Measurements from ENCODE around the gene SGO2.
"Not testable (repeated sequence)": the region's sequence is repeated elsewhere in the genome, so short reads cannot be mapped to it uniquely, and the experiment has no call there.

SGO2 gene

GRCh38 chr2:200618590-200619021 is 92.6 kb downstream of the SGO2 start:
- no peaks in the 10 kb centered on the region for H3K27me3 ChIP-seq
- no peak overlapping the region for H3K4me3 ChIP-seq
- no peak for TF ChIP-seq Cebpa-rat (IDR thresholded peaks at IDR 0.05)
- no peaks in the 10 kb centered on the region for H4K20me1 ChIP-seq
- H3K36me3 ChIP-seq = no peaks in the 10 kb centered on the region
- H3K9ac ChIP-seq = peak overlapping the region in 2 of 11 experiments; percentile 31 to 43; a peak in 3 of 22 replicates
- H3K4me1 ChIP-seq = peaks cover 36 to 59% (median 51%) of the 10 kb centered on the region in 10 experiments
- H3K27ac ChIP-seq = peak overlapping the region in 3 of 11 experiments; percentile 5 to 38 (median 10); a peak in 3 of 22 replicates
- peak overlapping the region; percentile 6 to 62 (median 24); a peak in 14 of 22 replicates for H3K4me2 ChIP-seq
- H3K9me3 ChIP-seq (replicated peaks in 1 of 11) = no peaks in the 10 kb centered on the region

DNA sequence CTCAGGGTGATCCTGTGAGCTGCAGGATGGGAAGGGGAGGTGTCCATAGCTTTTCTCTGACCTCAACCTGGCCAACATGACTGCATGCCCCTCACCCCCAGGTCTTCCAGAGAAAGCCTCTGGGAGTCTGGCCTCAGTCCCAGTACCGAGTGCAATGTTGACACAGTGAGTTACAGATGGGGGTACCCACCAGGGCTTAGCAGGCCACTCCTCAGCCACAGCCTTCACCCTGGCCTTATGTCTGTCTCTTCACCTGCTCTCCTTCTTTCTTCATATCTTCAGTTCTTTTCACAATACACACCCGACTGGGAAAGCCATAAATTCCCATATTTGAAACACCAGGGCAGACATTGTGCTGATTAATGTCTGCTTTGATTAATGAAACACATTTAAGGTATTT is 93.3 kb downstream of the SGO2 start:
- no peaks in the 10 kb centered on the region for H3K27me3 ChIP-seq
- H3K27ac ChIP-seq = 0 out of 22 replicates have a peak overlapping the region, but pooled peaks of 1 of the 11 experiments have one; percentile 5
- H3K4me1 ChIP-seq = peaks cover 36 to 65% (median 51%) of the 10 kb centered on the region in 10 experiments
- H3K9ac ChIP-seq = no peak overlapping the region
- no peak overlapping the region for H3K4me3 ChIP-seq
- H3K9me3 ChIP-seq (replicated peaks in 1 of 11) = no peaks in the 10 kb centered on the region
- H4K20me1 ChIP-seq = no peaks in the 10 kb centered on the region
- H3K4me2 ChIP-seq = peak overlapping the region in 10 of 11 experiments; percentile 6 to 62 (median 32); a peak in 13 of 22 replicates
- no peak for TF ChIP-seq Cebpa-rat (IDR thresholded peaks at IDR 0.05)
- no peaks in the 10 kb centered on the region for H3K36me3 ChIP-seq

- Histone ChIP-seq H3K27me3 (no peaks in the 10 kb centered on the region), H3K27ac (no peak overlapping the region), H4K20me1 (no peaks in the 10 kb centered on the region), H3K9ac (no peak overlapping the region), H3K4me1 (peaks cover 25 to 61% (median 35%) of the 10 kb centered on the region in 10 experiments), H3K9me3 (replicated peaks in 1 of 11) (no peaks in the 10 kb centered on the region), H3K4me3 (no peak overlapping the region), H3K4me2 (no peak overlapping the region), H3K36me3 (no peaks in the 10 kb centered on the region)
- no peak for TF ChIP-seq Cebpa-rat (IDR thresholded peaks at IDR 0.05)
Measured at GRCh38 chr2:200620606-200621390, 94.8 kb downstream of the SGO2 start.

GRCh38 chr2:200622106-200622505 is 96.1 kb downstream of the SGO2 start:
- no peaks in the 10 kb centered on the region for H3K27me3 ChIP-seq
- no peaks in the 10 kb centered on the region for H3K9me3 ChIP-seq (replicated peaks in 1 of 11)
- H3K9ac ChIP-seq = no peak overlapping the region
- H4K20me1 ChIP-seq = no peaks in the 10 kb centered on the region
- H3K4me2 ChIP-seq = no peak overlapping the region
- peaks cover 18 to 61% (median 27%) of the 10 kb centered on the region in 10 experiments for H3K4me1 ChIP-seq
- no peak overlapping the region for H3K27ac ChIP-seq
- no peaks in the 10 kb centered on the region for H3K36me3 ChIP-seq
- no peak for TF ChIP-seq Cebpa-rat (IDR thresholded peaks at IDR 0.05)
- H3K4me3 ChIP-seq = no peak overlapping the region

DNA sequence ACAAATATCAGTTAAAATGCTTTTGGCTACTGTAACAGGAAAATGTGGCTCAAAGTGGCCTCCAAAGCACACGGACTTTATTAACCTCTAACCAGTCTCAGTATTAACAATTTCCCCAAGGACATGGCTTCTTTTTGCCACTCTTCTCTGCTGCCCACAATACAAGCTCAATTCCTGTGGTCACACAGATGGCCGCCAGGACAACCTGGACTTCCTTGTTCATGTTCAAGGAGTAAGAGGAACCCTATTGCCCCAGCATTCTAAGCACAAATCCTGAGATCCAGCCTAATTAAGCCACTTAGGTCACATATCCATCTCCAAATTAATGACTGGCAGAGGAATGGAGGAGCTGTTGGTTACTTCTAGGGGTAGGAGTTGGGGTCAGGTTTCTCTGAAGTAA is 98.0 kb downstream of the SGO2 start:
- H4K20me1 ChIP-seq = no peaks in the 10 kb centered on the region
- peaks cover 10 to 58% (median 13%) of the 10 kb centered on the region in 10 experiments for H3K4me1 ChIP-seq
- no peak overlapping the region for H3K9ac ChIP-seq
- no peaks in the 10 kb centered on the region for H3K9me3 ChIP-seq (replicated peaks in 1 of 11)
- peak overlapping the region in 3 of 11 experiments; percentile 6 to 61 (median 28); a peak in 4 of 22 replicates for H3K4me2 ChIP-seq
- H3K27ac ChIP-seq = peak overlapping the region in 4 of 11 experiments; percentile 22 to 54 (median 26); a peak in 5 of 22 replicates
- H3K4me3 ChIP-seq = no peak overlapping the region
- H3K27me3 ChIP-seq = no peaks in the 10 kb centered on the region
- TF ChIP-seq Cebpa-rat (IDR thresholded peaks at IDR 0.05) = no peak
- no peaks in the 10 kb centered on the region for H3K36me3 ChIP-seq

DNA sequence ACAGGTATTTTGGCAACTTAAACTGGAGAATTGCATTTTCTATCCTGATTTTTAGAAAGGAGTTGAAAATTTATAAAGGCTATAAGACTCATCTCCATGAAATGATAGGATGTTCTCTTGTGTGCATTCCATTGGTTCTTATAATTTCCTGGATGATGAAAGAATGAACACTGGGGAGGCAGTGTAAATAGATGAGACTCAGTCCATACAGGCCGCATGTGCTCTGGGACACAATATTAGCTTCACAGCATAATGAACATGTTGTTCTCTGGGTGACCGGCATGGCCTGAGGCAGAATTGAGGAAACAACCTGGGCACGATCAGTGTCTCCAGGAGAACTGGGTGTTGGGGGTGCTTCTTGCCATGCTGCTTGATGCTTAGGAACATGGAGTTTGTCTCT is 98.7 kb downstream of the SGO2 start:
- H3K9me3 ChIP-seq (replicated peaks in 1 of 11) = no peaks in the 10 kb centered on the region
- no peaks in the 10 kb centered on the region for H4K20me1 ChIP-seq
- H3K36me3 ChIP-seq = no peaks in the 10 kb centered on the region
- H3K9ac ChIP-seq = no peak overlapping the region
- H3K27ac ChIP-seq = 0 out of 22 replicates have a peak overlapping the region, but pooled peaks of 1 of the 11 experiments have one; percentile 54
- H3K27me3 ChIP-seq = no peaks in the 10 kb centered on the region
- peaks cover 8 to 53% (median 10%) of the 10 kb centered on the region in 10 experiments; a peak in 19 of 20 replicates for H3K4me1 ChIP-seq
- no peak overlapping the region; a peak in 1 of 22 replicates for H3K4me2 ChIP-seq
- H3K4me3 ChIP-seq = no peak overlapping the region
- TF ChIP-seq Cebpa-rat (IDR thresholded peaks at IDR 0.05) = no peak

DNA sequence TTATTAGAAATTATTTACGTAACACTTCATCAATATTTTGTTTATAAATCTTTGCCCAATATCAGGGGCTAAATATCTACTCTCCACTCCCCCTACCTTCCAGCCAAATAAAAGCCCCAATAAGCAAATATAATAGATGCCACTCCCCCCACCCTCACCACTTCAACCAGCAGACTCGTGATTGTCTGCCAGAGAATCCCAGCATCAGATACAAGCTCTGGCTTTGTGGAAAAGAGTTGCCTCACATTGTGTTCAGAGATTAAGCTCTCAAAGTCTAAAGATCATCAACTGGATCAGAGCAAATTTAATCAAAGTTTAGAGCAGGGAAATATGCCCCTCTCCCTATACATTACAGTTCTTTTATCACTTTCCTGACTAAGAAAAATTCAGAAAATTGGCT is 99.3 kb downstream of the SGO2 start:
- H3K4me2 ChIP-seq = peak overlapping the region in 2 of 11 experiments; percentile 54 to 65; a peak in 2 of 22 replicates

DNA sequence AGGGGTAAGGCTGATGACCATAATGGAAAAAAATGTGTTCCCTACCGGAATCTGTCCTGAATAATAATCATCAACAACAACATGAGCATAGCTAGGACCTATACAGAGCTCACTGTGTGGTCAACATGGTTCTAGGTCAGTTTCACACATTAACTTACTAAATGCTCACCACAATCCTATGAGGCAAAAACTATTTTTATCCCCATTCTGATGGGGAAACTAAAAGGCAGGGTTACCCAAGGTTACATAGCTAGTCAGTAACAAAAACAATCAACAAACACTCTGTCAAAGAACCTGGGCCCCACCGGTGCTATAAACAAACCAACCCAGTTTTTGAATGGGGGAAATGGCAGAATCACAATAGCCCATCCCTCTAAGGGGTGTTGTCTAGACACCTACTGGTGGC is 100.0 kb downstream of the SGO2 start:
- H4K20me1 ChIP-seq = no peaks in the 10 kb centered on the region
- no peak for TF ChIP-seq Cebpa-rat (IDR thresholded peaks at IDR 0.05)
- H3K27ac ChIP-seq = peak overlapping the region in 4 of 11 experiments; percentile 6 to 72 (median 45); a peak in 6 of 22 replicates
- peak overlapping the region in 3 of 11 experiments; percentile 7 to 65 (median 54); a peak in 5 of 22 replicates for H3K4me2 ChIP-seq
- H3K9me3 ChIP-seq (replicated peaks in 1 of 11) = no peaks in the 10 kb centered on the region
- H3K27me3 ChIP-seq = no peaks in the 10 kb centered on the region
- no peak overlapping the region; a peak in 1 of 22 replicates for H3K9ac ChIP-seq
- H3K4me1 ChIP-seq = peaks cover 8 to 53% (median 10%) of the 10 kb centered on the region in 10 experiments; a peak in 19 of 20 replicates
- no peaks in the 10 kb centered on the region for H3K36me3 ChIP-seq
- H3K4me3 ChIP-seq = no peak overlapping the region

More for the DNA sequence above, 99.3 kb downstream of the SGO2 start:
- H3K9ac ChIP-seq = no peak overlapping the region; a peak in 1 of 22 replicates
- no peaks in the 10 kb centered on the region for H3K27me3 ChIP-seq
- TF ChIP-seq Cebpa-rat (IDR thresholded peaks at IDR 0.05) = no peak
- no peaks in the 10 kb centered on the region for H3K36me3 ChIP-seq
- no peaks in the 10 kb centered on the region for H3K9me3 ChIP-seq (replicated peaks in 1 of 11)
- H3K27ac ChIP-seq = peak overlapping the region in 3 of 11 experiments; percentile 31 to 72 (median 59); a peak in 4 of 22 replicates
- no peak overlapping the region for H3K4me3 ChIP-seq
- peaks cover 8 to 53% (median 10%) of the 10 kb centered on the region in 10 experiments; a peak in 19 of 20 replicates for H3K4me1 ChIP-seq
- H4K20me1 ChIP-seq = no peaks in the 10 kb centered on the region

DNA sequence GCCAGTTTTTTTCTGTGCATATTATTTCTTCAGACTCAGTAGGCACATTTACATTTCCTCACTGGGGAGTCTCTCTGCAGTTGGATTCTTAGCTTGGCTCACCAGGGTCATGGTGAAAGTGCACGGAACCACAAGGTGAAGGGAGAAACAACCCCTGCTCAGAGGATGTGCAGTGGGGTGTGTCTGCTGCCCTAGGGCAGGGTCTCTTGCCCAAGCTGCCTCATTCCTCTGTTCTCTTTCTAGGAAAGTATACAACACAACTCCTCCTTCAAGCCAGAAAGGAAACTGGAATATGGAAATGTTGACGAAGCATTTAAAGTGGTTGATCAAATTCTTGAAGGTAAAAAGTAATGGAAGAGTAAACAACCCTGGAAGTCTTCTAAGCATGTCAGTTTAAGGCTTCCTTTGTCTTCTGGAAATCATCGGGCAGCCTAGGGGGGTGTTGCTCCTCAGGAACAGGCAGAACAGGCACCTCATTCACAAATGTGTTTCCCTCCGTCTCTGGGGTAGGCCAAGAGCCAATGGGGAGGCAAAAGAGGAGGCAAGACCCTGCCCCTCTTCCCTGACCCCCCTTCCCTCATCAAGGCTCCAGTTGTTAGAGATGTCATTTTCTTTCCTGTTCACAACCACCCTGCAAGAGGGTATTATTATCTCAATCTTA is 101.2 kb downstream of the SGO2 start:
- Histone ChIP-seq H3K27ac (peak overlapping the region in 2 of 11 experiments; percentile 21 to 59; a peak in 1 of 22 replicates), H3K9ac (no peak overlapping the region), H3K36me3 (no peaks in the 10 kb centered on the region), H3K4me1 (peaks cover 8 to 53% (median 10%) of the 10 kb centered on the region in 10 experiments; a peak in 19 of 20 replicates), H3K4me3 (no peak overlapping the region), H3K4me2 (peak overlapping the region; percentile 18 to 65 (median 44); a peak in 21 of 22 replicates), H3K9me3 (replicated peaks in 1 of 11) (no peaks in the 10 kb centered on the region), H3K27me3 (no peaks in the 10 kb centered on the region), H4K20me1 (no peaks in the 10 kb centered on the region)
- TF ChIP-seq Cebpa-rat (IDR thresholded peaks at IDR 0.05) = no peak

GRCh38 chr2:200628461-200628860 is 102.5 kb downstream of the SGO2 start:
- H3K27me3 ChIP-seq; H3K27ac ChIP-seq; H4K20me1 ChIP-seq; H3K4me3 ChIP-seq; H3K9ac ChIP-seq; H3K36me3 ChIP-seq; H3K9me3 ChIP-seq (replicated peaks in 1 of 11): not testable (repeated sequence)
- Histone ChIP-seq H3K4me1 (peaks cover 8 to 48% (median 10%) of the 10 kb centered on the region in 10 experiments; a peak in 19 of 20 replicates), H3K4me2 (peak overlapping the region in 2 of 11 experiments; percentile 21 to 22; a peak in 1 of 22 replicates)
